ENCODE measurements around the gene C5orf52. TPM values are rescaled to one million over a fixed set of nuclear protein-coding genes. Genes with fewer than 3 reads are reported as not detected.

C5orf52 gene
- total RNA-seq: not detected in 2 replicates

GRCh38 chr5:157670662-157671591, at the start of gene C5orf52:
Gene C5orf52, plus strand, starts transcription at chr5:157671533. Its CDS starts 82 bp downstream, at chr5:157671615.

GRCh38 chr5:157652377-157652692, 19.0 kb upstream of the C5orf52 start, which contains the start of gene SOX30:
Gene SOX30, minus strand, starts transcription at chr5:157652438. Its CDS starts 360 bp downstream, at chr5:157652078.

Other genes starting within 250 kb of the C5orf52 start
- gene NIPAL4, start 211.3 kb upstream of the C5orf52 start, total RNA-seq: 6.0 and 22.2 TPM in 2 replicates
- gene ADAM19, start 95.8 kb upstream of the C5orf52 start, total RNA-seq: 1.1 and 12.5 TPM in 2 replicates
- 0.24 TPM in 1 of 2 replicates, not detected in the other for gene SOX30, start 19.1 kb upstream of the C5orf52 start, total RNA-seq
- 14.7 and 34.7 TPM in 2 replicates for gene THG1L, start 59.9 kb downstream of the C5orf52 start, total RNA-seq
- 3.6 and 4.1 TPM in 2 replicates for gene LSM11, start 72.2 kb downstream of the C5orf52 start, total RNA-seq
- gene CLINT1, start 187.6 kb downstream of the C5orf52 start, total RNA-seq: 168 and 201 TPM in 2 replicates

Measured in tracheal epithelial cell (primary cell).